ENCODE measurements around the gene ZNF791.
"Not testable (repeated sequence)": the region's sequence is repeated elsewhere in the genome, so short reads cannot be mapped to it uniquely, and the experiment has no call there.

ZNF791 gene

DNA sequence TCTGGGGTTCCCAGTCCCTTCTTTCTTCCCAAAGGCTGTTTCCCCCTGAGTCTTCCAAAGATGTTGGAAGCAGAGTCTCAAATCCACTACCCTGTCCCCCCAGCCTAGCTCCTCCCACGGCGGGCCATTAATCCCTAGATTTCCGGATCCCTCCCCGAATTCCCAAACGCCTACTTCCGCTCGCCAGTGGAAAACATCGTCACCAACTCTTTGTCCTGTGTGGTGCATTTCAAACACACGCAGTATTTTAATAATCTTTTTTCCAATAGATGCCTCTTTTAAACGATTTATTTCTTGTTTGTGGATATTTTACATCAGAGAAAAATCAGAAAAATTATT, 610 bp downstream of the ZNF791 start:
- peak; percentile 54 for DNase-seq (ENCODE audit: extremely low read depth, low read depth)
- TF ChIP-seq, protein P1, sequence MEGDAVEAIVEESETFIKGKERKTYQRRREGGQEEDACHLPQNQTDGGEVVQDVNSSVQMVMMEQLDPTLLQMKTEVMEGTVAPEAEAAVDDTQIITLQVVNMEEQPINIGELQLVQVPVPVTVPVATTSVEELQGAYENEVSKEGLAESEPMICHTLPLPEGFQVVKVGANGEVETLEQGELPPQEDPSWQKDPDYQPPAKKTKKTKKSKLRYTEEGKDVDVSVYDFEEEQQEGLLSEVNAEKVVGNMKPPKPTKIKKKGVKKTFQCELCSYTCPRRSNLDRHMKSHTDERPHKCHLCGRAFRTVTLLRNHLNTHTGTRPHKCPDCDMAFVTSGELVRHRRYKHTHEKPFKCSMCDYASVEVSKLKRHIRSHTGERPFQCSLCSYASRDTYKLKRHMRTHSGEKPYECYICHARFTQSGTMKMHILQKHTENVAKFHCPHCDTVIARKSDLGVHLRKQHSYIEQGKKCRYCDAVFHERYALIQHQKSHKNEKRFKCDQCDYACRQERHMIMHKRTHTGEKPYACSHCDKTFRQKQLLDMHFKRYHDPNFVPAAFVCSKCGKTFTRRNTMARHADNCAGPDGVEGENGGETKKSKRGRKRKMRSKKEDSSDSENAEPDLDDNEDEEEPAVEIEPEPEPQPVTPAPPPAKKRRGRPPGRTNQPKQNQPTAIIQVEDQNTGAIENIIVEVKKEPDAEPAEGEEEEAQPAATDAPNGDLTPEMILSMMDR (IDR thresholded peaks at IDR 0.05; ENCODE audit: low read depth, low read length), result no peak

DNA sequence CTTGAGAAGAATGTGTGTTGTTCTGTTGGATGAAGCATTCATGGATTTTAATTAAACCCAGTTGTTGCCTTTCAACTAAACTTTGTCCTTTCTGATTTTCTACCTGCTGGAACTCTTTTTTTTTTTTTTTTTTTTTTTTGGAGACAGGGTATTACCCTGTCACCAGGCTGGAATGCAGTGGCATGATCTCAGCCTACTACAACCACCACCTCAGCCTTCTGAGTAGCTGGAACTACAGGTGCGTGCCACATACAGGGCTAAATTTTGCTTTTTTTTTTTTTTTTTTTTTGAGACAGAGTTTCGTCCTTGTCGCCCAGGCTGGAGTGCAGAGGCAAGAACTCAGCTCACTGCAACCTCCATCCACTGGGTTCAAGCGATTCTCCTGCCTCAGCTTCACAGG, 6.9 kb downstream of the ZNF791 start:
- DNase-seq (ENCODE audit: extremely low read depth, low read depth), result no peak
- TF ChIP-seq, protein P1 (IDR thresholded peaks at IDR 0.05; ENCODE audit: low read depth, low read length), result no peak

DNA sequence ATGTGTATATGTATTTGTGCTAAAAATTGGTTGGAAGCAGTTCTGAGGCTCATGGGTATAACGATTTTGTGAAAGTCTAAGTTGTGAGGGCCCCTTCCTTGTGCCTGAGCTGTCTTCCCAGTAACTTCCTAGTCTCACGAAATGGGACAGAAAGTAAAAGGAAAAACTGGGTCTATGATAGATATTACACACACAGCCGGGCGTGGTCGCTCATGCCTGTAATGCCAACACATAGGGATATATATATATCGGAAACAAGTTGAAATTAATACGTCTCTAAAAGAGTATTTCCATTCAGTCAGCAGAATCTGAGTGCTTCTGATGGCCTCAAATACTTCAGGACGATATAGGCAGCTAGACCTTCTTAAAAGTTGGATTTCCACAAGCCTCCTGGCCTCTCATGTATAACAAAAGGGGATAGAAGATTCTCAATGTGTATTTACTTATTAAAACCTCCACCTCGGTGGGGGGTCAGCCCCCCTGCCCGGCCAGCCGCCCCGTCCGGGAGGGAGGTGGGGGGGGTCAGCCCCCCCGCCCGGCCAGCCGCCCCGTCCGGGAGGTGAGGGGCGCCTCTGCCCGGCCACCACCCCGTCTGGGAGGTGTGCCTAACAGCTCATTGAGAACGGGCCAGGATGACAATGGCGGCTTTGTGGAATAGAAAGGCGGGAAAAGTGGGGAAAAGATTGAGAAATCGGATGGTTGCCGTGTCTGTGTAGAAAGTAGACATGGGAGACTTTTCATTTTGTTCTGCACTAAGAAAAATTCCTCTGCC, 10.7 kb downstream of the ZNF791 start:
- not testable (repeated sequence) for DNase-seq (ENCODE audit: extremely low read depth, low read depth)

DNA sequence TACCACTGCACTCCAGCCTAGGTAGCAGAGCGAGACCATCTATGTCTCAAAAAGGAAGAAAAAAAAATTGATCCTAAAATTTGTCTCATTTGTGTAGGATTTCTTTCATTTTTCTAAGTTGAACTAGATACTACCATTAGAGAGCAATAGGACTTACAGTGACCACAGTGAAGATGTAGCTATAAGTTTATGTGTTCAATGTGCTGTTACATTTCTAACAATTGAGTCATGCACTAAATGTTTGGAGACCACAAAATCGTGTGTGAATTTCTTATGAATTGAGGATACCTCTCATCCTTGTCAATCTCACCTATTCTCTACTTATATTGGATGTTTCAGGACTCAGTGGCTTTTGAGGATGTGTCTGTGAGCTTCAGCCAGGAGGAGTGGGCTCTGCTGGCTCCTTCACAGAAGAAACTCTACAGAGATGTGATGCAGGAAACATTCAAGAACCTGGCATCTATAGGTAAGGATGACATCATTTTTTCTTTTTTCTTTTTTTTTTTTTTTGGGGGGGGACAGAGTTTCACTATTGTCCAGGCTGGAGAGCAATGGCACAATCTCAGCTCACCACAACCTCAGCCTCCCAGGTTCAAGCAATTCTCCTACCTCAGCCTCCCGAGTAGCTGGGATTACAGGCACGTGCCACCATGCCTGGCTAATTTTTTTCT, 12.8 kb downstream of the ZNF791 start:
- DNase-seq (ENCODE audit: extremely low read depth, low read depth), result no peak
- TF ChIP-seq, protein P1 (IDR thresholded peaks at IDR 0.05; ENCODE audit: low read depth, low read length), result no peak

DNA sequence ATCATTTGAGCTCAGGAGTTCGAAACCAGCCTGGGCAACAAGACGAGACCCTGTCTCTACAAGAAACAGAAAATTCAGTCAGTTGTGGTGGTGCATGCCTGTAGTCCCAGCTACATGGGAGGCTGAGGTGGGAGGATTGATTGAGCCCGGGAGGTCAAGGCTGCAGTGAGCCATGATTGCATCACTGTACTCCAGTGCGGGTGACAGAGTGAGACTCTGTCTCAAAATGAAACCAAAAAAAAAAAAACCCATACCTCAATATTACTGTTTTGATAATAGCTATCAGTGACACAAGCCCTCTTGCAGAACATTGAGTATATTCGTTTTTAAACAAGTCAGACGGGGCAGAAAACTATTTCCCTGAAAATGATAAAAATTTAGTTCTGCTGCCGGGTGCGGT, 16.2 kb downstream of the ZNF791 start:
- TF ChIP-seq, protein P1 (IDR thresholded peaks at IDR 0.05; ENCODE audit: low read depth, low read length), result no peak
- DNase-seq (ENCODE audit: extremely low read depth, low read depth), result no peak

DNA sequence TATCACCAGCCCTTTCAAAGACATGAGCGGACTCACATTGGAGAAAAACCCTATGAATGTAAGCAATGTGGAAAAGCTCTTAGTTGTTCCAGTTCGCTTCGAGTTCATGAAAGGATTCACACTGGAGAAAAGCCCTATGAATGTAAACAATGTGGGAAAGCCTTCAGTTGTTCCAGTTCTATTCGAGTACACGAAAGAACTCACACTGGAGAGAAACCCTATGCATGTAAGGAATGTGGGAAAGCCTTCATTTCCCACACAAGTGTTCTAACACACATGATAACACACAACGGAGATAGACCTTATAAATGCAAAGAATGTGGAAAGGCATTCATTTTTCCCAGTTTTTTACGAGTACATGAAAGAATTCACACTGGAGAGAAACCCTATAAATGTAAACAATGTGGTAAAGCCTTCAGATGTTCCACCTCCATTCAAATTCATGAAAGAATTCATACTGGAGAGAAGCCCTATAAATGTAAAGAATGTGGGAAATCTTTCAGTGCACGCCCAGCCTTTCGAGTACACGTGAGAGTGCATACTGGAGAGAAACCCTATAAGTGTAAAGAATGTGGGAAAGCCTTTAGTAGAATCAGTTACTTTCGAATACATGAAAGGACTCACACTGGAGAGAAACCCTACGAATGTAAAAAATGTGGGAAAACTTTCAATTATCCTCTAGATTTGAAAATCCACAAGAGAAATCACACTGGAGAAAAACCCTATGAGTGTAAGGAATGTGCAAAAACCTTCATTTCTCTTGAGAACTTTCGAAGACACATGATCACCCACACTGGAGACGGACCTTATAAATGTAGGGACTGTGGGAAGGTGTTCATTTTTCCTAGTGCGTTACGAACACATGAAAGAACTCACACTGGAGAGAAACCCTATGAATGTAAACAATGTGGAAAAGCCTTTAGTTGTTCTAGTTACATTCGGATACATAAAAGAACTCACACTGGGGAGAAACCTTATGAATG, 17.6 kb downstream of the ZNF791 start:
- TF ChIP-seq, protein P1 (IDR thresholded peaks at IDR 0.05; ENCODE audit: low read depth, low read length), result no peak
- DNase-seq (ENCODE audit: extremely low read depth, low read depth), result no peak

DNA sequence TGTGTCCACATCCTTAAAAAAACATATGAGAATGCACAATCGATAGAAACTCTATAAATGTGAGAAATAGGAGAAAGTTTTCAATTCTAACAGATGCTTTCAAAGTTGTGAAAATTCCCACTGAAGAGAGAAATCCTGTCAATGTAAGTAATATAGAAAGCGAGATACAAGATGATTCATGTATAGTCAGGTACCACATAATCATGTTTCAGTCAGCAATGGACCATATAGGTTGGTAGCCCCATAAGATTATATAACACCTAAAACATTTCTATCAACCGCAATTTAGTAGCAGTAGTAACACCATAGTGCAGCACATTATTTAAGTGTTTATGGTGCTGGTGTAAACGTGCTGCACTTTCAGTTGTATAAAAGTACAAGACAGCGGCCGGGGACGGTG, 18.5 kb downstream of the ZNF791 start:
- TF ChIP-seq, protein P1 (IDR thresholded peaks at IDR 0.05; ENCODE audit: low read depth, low read length), result no peak
- no peak for DNase-seq (ENCODE audit: extremely low read depth, low read depth)

All from AG09319 (cell line).